ENCODE results near the gene EN1.

The EN1 gene

GRCh38 chr2:118846953-118847761 lies at the start of gene EN1:
Gene EN1, minus strand, starts transcription at chr2:118847648. Its CDS starts 481 bp downstream, at chr2:118847167.
- peak; percentile 69 for DNase-seq (ENCODE audit: low spot score)

- no peak for DNase-seq (ENCODE audit: low spot score)
These were observed 45.7 kb upstream of the EN1 start for GRCh38 chr2:118893100-118893499.

- DNase-seq (ENCODE audit: low spot score), result no peak
These were observed 42.5 kb upstream of the EN1 start for GRCh38 chr2:118889995-118890394.

GRCh38 chr2:118883792-118884191 lies 36.3 kb upstream of the EN1 start:
- no peak for DNase-seq (ENCODE audit: low spot score)

- DNase-seq (ENCODE audit: low spot score), result no peak
These were observed 35.4 kb upstream of the EN1 start for GRCh38 chr2:118882693-118883336.

- no peak for DNase-seq (ENCODE audit: low spot score)
These were observed 34.2 kb upstream of the EN1 start for GRCh38 chr2:118881490-118882129.

- DNase-seq (ENCODE audit: low spot score), result no peak
These were observed 33.1 kb upstream of the EN1 start for GRCh38 chr2:118880501-118880900.

- DNase-seq (ENCODE audit: low spot score), result no peak
These were observed 31.2 kb upstream of the EN1 start for GRCh38 chr2:118878531-118879149.

- DNase-seq (ENCODE audit: low spot score), result no peak
These were observed 27.9 kb upstream of the EN1 start for GRCh38 chr2:118875318-118875717.

- DNase-seq (ENCODE audit: low spot score), result no peak
These were observed 26.9 kb upstream of the EN1 start for GRCh38 chr2:118874324-118874723.

- no peak for DNase-seq (ENCODE audit: low spot score)
These were observed 17.7 kb upstream of the EN1 start for GRCh38 chr2:118865106-118865505.

- DNase-seq (ENCODE audit: low spot score), result no peak
These were observed 16.8 kb upstream of the EN1 start for GRCh38 chr2:118864207-118864606.

- no peak for DNase-seq (ENCODE audit: low spot score)
These were observed 14.3 kb upstream of the EN1 start for GRCh38 chr2:118861731-118862130.

- DNase-seq (ENCODE audit: low spot score), result no peak
These were observed 13.8 kb upstream of the EN1 start for GRCh38 chr2:118861242-118861641.

GRCh38 chr2:118860506-118860905 lies 13.1 kb upstream of the EN1 start:
- DNase-seq (ENCODE audit: low spot score), result no peak

- no peak for DNase-seq (ENCODE audit: low spot score)
These were observed 11.8 kb upstream of the EN1 start for GRCh38 chr2:118859157-118859770.

- DNase-seq (ENCODE audit: low spot score), result no peak
These were observed 11.2 kb upstream of the EN1 start for GRCh38 chr2:118858485-118859156.

GRCh38 chr2:118857677-118858484 lies 10.4 kb upstream of the EN1 start:
- DNase-seq (ENCODE audit: low spot score), result no peak

- no peak for DNase-seq (ENCODE audit: low spot score)
These were observed 9.7 kb upstream of the EN1 start for GRCh38 chr2:118856978-118857676.

- DNase-seq (ENCODE audit: low spot score), result no peak
These were observed 9.0 kb upstream of the EN1 start for GRCh38 chr2:118856330-118856977.
